C4-2B (cell line): ENCODE measurements around the gene BRMS1.

Source experiments
- H3K27ac ChIP-seq: fragments of 450-650 bp; 2 replicates; pipeline ENCODE4 v1.5.1; 2017
- ZFX ChIP-seq: fragments of 450-650 bp; IDR thresholded peaks from 2 replicates; pipeline ENCODE4 v1.6.1; 2017
- TF ChIP-seq, protein P1 (sequence below): fragments of 450-650 bp; conservative IDR thresholded peaks from 2 replicates; pipeline ENCODE4 v1.5.1; 2017; ENCODE audit warnings: mild to moderate bottlenecking

The BRMS1 gene

DNA sequence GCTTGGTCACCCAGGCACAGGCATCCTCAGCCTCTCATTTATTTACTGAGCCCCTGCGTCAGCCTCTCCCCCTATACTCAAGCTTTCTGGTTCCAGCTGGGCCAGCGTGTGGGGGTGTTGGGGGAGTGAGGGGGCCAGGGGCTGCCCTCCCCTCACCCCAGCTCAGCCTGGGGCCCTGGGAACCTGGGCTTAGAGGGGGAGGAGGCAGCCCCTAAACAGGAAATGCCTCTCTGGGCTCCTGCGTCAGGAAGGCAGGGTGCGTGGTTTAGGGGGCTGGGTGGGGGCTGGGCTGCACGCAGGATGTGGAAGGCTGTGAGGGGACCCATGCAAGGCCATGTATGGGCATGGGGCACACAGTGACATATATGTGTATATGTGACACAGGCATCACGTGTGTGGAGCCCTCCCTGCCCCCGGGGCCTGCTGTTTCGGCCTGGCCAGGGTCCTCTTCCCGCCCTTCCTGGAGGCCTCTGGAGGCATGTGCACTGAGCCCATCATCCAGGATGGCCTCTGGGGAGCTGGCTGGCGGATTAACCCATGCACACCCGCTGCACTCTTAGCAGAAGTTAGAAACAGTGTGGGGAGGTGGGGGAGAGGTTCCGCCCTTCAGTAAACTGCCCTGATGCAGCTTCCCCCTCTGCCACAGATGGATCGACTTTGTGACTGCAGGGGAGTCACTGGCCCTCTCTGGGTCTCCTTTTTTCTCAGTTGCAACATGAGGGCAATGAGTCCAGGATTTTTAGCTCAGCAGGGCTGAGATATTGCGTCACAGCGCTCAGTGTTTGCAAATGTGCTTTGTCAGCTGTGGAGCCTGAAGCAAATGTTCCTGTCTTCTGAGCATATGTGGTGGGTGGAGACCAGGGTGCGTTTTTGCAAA, 26.9 kb downstream of the BRMS1 start:
- no peak for TF ChIP-seq ZFX
- TF ChIP-seq, protein P1, sequence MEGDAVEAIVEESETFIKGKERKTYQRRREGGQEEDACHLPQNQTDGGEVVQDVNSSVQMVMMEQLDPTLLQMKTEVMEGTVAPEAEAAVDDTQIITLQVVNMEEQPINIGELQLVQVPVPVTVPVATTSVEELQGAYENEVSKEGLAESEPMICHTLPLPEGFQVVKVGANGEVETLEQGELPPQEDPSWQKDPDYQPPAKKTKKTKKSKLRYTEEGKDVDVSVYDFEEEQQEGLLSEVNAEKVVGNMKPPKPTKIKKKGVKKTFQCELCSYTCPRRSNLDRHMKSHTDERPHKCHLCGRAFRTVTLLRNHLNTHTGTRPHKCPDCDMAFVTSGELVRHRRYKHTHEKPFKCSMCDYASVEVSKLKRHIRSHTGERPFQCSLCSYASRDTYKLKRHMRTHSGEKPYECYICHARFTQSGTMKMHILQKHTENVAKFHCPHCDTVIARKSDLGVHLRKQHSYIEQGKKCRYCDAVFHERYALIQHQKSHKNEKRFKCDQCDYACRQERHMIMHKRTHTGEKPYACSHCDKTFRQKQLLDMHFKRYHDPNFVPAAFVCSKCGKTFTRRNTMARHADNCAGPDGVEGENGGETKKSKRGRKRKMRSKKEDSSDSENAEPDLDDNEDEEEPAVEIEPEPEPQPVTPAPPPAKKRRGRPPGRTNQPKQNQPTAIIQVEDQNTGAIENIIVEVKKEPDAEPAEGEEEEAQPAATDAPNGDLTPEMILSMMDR: no peak
- H3K27ac ChIP-seq: no peak overlapping the region

DNA sequence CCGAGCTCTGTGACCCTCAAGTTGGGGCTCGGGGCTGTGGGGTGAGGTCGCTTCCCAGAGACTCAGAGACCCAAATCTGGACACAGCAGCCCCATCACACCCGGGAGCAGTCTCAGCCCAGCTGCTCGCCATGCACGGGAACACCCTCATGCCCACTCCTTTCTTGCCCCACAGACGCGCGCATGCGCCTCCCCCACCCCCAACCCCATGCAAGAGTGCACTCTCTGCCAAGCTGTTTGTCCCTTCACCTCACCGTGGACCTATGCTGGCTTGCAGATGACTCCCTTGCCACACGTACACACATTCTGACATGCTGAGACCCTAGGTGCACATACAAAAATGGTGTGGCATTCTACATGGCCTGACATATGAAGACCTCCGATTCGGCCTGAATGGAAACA, 27.6 kb downstream of the BRMS1 start:
- TF ChIP-seq, protein P1: no peak
- no peak for TF ChIP-seq ZFX
- H3K27ac ChIP-seq: no peak overlapping the region

DNA sequence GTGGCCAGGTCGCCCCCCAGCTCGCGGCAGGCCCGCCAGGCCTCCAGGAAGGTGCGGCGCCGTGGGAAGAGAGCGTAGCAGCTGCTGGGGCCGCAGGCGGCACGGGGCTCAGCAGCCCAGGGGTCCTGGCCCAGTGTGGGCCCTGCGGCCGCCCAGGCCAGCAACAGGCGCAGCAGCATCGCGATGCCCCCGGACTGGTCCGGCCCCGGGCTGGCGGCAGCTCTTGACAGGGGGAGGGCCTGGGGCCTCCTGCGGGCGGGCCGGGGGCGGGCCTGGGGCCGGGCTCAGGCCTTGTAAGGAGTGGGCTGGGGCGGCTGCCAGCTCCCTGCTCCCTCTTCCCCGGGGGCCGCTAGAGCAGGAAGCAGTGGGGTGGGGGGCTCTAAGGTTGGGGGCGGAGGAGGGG, 28.1 kb downstream of the BRMS1 start, which contains the start of gene CD248:
Gene CD248, minus strand, starts transcription at position 196 of the 403 bp plus-strand sequence. Its CDS starts 17 bp downstream, at position 179.
- no peak within 1 kb of the TSS for H3K27ac ChIP-seq
- TF ChIP-seq, protein P1: no peak
- TF ChIP-seq ZFX: no peak

DNA sequence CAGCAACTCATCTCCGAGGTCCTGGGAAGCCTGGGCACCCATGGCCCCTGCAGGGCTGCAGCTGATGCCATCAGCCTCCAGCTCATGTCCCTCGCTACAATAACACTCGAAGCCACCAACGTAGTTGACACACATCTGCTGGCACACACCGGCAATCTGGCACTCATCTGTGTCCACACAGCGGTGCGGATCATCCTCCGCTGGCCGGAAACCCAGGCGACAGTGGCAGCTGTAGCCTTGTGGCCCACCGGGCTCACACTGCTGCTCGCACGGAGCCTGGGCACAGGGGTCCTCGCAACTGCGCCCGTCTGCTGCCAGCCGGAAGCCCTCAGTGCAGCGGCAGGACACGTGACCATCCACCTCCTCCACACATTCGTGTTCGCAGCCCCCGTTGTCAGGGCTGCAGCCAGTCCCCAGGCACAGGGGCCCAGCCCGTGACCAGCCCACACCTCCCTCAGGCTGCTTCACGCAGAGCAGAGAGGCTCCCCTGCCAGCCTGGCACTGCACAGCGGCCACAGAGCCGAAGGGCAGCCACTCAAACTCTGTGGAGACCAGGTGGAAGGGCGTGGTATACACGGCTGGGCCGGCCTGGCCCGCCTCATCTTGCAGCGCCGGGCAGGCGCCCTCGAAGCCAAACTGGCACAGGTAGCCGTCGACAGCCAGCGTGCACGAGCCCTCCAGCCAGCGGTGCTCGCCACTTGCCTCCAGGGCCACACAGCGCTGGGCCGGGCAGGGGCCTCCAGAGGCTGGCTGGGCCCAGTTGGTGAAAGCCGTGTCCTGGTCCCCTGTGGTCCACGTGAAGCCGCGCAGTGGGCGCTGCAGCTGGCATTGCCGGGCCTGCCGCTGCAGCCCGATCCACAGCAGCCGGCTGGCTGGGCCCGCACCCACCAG, 28.7 kb downstream of the BRMS1 start:
- TF ChIP-seq ZFX: no peak
- TF ChIP-seq, protein P1: no peak
- no peak overlapping the region for H3K27ac ChIP-seq

- TF ChIP-seq, protein P1: no peak
- no peak for TF ChIP-seq ZFX
- H3K27ac ChIP-seq: no peak overlapping the region
Observed at GRCh38 chr11:66315498-66315885, 29.4 kb downstream of the BRMS1 start.

DNA sequence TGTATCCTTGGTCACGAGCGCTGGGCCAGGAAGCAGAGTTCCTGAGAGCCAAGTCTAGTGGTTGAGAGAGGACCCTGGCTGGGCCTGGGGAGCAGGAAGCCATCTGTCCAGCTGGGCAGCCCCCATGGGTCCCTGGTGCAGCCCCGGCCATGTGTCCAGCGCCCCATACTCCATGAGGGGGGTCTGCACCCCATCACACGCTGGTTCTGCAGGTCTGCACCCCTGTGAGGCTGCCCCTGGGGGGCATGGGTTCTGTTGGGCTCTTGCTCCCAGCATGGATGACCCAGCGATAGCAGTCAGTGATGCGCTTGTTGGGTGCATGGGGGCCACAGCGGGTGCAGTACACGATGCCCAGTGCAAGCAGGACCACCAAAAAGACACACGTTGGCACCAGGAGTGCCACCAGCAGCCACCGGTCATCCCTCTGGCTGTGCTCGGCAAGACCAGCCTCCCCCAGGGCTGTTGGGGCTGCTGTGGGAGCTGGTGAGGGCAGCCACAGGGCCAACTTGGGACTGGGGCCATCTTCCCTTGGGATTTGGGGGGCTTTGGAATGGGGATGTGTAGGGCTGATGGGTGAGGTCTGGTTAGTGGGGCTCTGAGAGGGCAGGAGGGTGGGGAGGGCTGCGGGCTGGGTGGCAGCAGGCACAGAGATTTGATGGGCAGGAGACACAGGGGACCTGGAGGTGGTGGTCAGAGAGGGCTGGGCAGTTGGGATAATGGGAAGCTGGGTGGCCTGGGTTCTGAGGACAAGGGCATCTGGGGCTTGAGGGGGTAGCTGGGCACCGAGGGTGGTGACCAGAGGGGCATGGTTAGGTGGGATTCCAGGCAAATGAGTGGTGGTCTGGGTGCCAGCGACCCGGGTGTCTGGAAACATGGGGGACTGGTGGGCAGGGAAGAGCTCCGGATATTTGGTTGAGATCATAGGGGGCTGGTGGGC, 30.1 kb downstream of the BRMS1 start:
- TF ChIP-seq, protein P1: no peak
- TF ChIP-seq ZFX: no peak
- no peak overlapping the region for H3K27ac ChIP-seq
